ENCODE results near the gene PEX10.

The PEX10 gene

GRCh38 chr1:2402420-2402819 lies 9.9 kb downstream of the PEX10 start:
- TF ChIP-seq SPI1 (IDR thresholded peaks at IDR 0.05; ENCODE audit: low read depth, low read length): no peak
- peak; percentile 15; the same call in 1 of the 2 replicates for TF ChIP-seq POLR2A (IDR thresholded peaks at IDR 0.05; ENCODE audit: low read depth, low read length)
- no peak for FAIRE-seq
- no peak for DNase-seq (ENCODE audit: insufficient read length, low spot score)

DNA sequence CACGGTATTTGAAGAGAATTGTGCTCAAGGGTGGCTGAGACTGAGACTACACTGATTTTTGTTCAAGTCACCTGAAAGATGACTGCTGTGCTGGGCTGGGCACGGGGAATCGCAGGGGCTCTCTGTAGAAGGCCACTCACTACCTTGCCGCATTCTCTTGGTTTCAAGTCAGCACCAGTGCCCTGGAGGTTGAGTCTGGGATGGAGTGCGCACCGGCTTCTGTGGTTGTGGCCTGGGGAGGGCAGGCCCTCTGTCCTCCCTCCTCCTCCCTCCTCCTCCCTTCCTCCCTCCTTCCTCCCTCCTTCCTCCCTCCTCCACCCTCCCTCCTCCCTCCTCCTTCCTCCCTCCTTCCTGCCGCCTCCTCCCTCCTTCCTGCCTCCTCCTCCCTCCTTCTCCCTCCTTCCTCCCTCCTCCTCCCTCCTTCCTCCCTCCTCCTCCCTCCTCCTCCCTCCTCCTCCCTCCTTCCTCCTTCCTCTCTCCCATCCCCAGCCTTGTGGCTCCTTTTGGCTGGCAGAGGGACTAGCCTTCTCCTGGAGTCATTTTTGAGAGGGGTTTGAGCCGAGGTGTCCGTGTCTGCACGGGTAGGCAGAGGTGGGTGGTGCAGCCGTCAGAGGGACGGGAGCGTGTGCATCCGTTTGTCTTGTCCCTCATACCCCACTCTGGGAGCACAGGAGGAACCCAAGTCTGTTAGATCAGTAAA lies 11.3 kb downstream of the PEX10 start:
- no peak for TF ChIP-seq POLR2AphosphoS5 (IDR thresholded peaks at IDR 0.05; ENCODE audit: low read depth, low read length)
- no peak for TF ChIP-seq TAF1 (IDR thresholded peaks at IDR 0.05; ENCODE audit: low read depth, low read length)
- TF ChIP-seq PAX5 (IDR thresholded peaks at IDR 0.05; ENCODE audit: insufficient read depth, low read length, severe bottlenecking): no peak
- no peak for TF ChIP-seq SPI1 (IDR thresholded peaks at IDR 0.05; ENCODE audit: low read depth, low read length)
- TF ChIP-seq POLR2A (IDR thresholded peaks at IDR 0.05; ENCODE audit: low read depth, low read length): no peak
- no peak for TF ChIP-seq POU2F2 (IDR thresholded peaks at IDR 0.05; ENCODE audit: low read depth, low read length)
- DNase-seq (ENCODE audit: insufficient read length, low spot score): no peak
- FAIRE-seq: no peak

DNA sequence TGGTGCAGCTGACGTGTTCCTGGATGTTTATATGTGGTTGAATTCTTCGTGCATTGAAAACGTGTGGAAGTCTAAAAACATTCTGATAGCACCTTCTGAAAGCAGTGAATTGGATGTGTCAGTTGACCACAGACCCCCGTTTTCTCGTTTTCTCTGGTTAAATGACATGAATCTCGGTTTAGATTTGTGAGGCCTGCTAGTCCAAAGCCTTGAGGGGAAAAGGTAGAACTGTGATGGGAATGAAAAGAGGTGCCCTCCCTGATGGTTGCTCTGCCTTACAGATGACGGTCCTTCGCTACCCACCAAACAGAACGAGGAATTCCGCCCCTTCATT lies 11.8 kb downstream of the PEX10 start:
- TF ChIP-seq SPI1 (IDR thresholded peaks at IDR 0.05; ENCODE audit: low read depth, low read length): no peak
- TF ChIP-seq POU2F2 (IDR thresholded peaks at IDR 0.05; ENCODE audit: low read depth, low read length): no peak
- TF ChIP-seq POLR2A (IDR thresholded peaks at IDR 0.05; ENCODE audit: low read depth, low read length): no peak
- TF ChIP-seq TAF1 (IDR thresholded peaks at IDR 0.05; ENCODE audit: low read depth, low read length): no peak
- no peak for TF ChIP-seq POLR2AphosphoS5 (IDR thresholded peaks at IDR 0.05; ENCODE audit: low read depth, low read length)
- TF ChIP-seq PAX5 (IDR thresholded peaks at IDR 0.05; ENCODE audit: insufficient read depth, low read length, severe bottlenecking): no peak
- FAIRE-seq (no peak), DNase-seq (ENCODE audit: insufficient read length, low spot score) (no peak)

GRCh38 chr1:2399890-2400575 lies 12.3 kb downstream of the PEX10 start:
- TF ChIP-seq TAF1 (IDR thresholded peaks at IDR 0.05; ENCODE audit: low read depth, low read length) (no peak), PAX5 (IDR thresholded peaks at IDR 0.05; ENCODE audit: insufficient read depth, low read length, severe bottlenecking) (no peak), POU2F2 (IDR thresholded peaks at IDR 0.05; ENCODE audit: low read depth, low read length) (no peak), POLR2AphosphoS5 (IDR thresholded peaks at IDR 0.05; ENCODE audit: low read depth, low read length) (no peak)
- no peak for FAIRE-seq
- no peak for DNase-seq (ENCODE audit: insufficient read length, low spot score)

DNA sequence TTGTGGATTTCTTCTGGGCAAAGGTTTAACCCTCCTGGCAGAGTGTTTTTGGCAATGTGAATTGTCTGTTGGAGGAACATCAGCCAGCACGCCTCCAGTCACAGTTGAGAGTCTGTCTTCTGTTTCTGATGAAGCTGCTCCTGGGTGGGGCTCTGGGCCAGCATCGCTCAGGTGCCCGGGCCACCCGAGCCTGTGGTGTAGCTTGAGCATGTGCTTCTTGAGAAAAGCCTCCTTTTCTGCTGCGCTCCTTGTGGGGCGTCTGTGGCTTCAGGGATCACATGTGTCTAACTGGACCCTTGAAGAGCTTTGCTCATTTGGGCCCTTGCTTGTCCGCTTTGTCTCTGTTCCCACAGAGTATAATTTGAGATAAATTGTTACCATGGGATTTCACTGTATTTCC lies 13.5 kb downstream of the PEX10 start:
- no peak for FAIRE-seq
- no peak for TF ChIP-seq PAX5 (IDR thresholded peaks at IDR 0.05; ENCODE audit: insufficient read depth, low read length, severe bottlenecking)
- DNase-seq (ENCODE audit: insufficient read length, low spot score): no peak

GRCh38 chr1:2397007-2397679 lies 15.2 kb downstream of the PEX10 start:
- TF ChIP-seq TAF1 (IDR thresholded peaks at IDR 0.05; ENCODE audit: low read depth, low read length) (no peak), SPI1 (IDR thresholded peaks at IDR 0.05; ENCODE audit: low read depth, low read length) (no peak), POU2F2 (IDR thresholded peaks at IDR 0.05; ENCODE audit: low read depth, low read length) (no peak), PAX5 (IDR thresholded peaks at IDR 0.05; ENCODE audit: insufficient read depth, low read length, severe bottlenecking) (no peak), POLR2A (IDR thresholded peaks at IDR 0.05; ENCODE audit: low read depth, low read length) (no peak), POLR2AphosphoS5 (IDR thresholded peaks at IDR 0.05; ENCODE audit: low read depth, low read length) (no peak)
- FAIRE-seq: peak; percentile 31
- no peak for DNase-seq (ENCODE audit: insufficient read length, low spot score)

DNA sequence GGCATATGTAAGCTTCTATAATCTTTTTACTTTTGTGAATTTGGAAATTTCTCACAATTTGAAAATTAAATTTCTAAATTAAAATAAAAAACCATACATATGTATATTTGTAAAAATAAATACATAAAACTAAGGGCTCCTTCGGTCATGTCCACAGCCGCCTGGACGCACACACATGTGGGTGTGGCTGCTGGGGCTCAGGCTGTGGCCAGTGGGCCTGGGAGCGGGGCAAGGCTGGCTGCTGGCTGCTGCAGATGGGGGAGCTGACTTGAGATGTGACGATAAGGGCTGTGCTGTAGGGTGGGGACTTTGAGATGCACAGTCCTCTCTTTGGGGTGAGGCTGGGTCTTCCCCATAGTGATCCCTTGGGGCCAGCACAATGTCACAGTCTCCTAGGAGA lies 15.9 kb downstream of the PEX10 start:
- TF ChIP-seq SPI1 (IDR thresholded peaks at IDR 0.05; ENCODE audit: low read depth, low read length) (no peak), TAF1 (IDR thresholded peaks at IDR 0.05; ENCODE audit: low read depth, low read length) (no peak), POU2F2 (IDR thresholded peaks at IDR 0.05; ENCODE audit: low read depth, low read length) (no peak), PAX5 (IDR thresholded peaks at IDR 0.05; ENCODE audit: insufficient read depth, low read length, severe bottlenecking) (no peak), POLR2A (IDR thresholded peaks at IDR 0.05; ENCODE audit: low read depth, low read length) (no peak), POLR2AphosphoS5 (IDR thresholded peaks at IDR 0.05; ENCODE audit: low read depth, low read length) (no peak)
- DNase-seq (ENCODE audit: insufficient read length, low spot score) (no peak), FAIRE-seq (no peak)

DNA sequence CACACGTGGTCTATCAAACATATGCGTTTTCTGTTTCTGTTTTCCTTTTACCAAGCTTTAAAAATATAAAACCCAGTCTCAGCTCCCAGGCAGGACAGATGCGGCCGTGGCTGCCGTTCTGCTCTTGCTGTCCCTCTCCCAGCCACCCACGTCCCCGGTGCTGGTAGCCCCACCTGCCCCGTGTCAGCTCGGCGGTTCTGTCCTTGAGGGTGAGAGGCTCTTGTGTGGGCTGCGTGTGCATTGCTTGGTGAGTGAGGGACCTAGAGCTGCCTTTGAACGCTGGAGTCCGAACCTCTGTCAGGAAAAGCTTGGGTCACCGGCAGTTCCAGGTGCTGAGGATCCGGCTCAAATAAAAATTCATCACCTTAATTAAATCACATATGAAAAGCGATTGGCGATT lies 16.3 kb downstream of the PEX10 start:
- TF ChIP-seq PAX5 (IDR thresholded peaks at IDR 0.05; ENCODE audit: insufficient read depth, low read length, severe bottlenecking): no peak
- no peak for TF ChIP-seq TAF1 (IDR thresholded peaks at IDR 0.05; ENCODE audit: low read depth, low read length)
- TF ChIP-seq POLR2A (IDR thresholded peaks at IDR 0.05; ENCODE audit: low read depth, low read length): no peak
- TF ChIP-seq POLR2AphosphoS5 (IDR thresholded peaks at IDR 0.05; ENCODE audit: low read depth, low read length): no peak
- TF ChIP-seq SPI1 (IDR thresholded peaks at IDR 0.05; ENCODE audit: low read depth, low read length): no peak
- no peak for TF ChIP-seq POU2F2 (IDR thresholded peaks at IDR 0.05; ENCODE audit: low read depth, low read length)

GRCh38 chr1:2395245-2395644 lies 17.1 kb downstream of the PEX10 start:
- FAIRE-seq: no peak
- TF ChIP-seq TAF1 (IDR thresholded peaks at IDR 0.05; ENCODE audit: low read depth, low read length): no peak
- no peak for TF ChIP-seq POU2F2 (IDR thresholded peaks at IDR 0.05; ENCODE audit: low read depth, low read length)
- TF ChIP-seq PAX5 (IDR thresholded peaks at IDR 0.05; ENCODE audit: insufficient read depth, low read length, severe bottlenecking): no peak
- no peak for TF ChIP-seq SPI1 (IDR thresholded peaks at IDR 0.05; ENCODE audit: low read depth, low read length)
- TF ChIP-seq POLR2A (IDR thresholded peaks at IDR 0.05; ENCODE audit: low read depth, low read length): no peak; the same call in 1 of the 2 replicates
- TF ChIP-seq POLR2AphosphoS5 (IDR thresholded peaks at IDR 0.05; ENCODE audit: low read depth, low read length): no peak
- DNase-seq (ENCODE audit: insufficient read length, low spot score): no peak

More for the DNA sequence above, 16.3 kb downstream of the PEX10 start:
- no peak for FAIRE-seq
- DNase-seq (ENCODE audit: insufficient read length, low spot score): no peak
